ENCODE results near the gene CROCC2. TPM values are rescaled to one million over a fixed set of nuclear protein-coding genes. Genes with fewer than 3 reads are reported as not detected.

CROCC2 gene
- polyA plus RNA-seq, 1 experiment = not detected

GRCh38 chr2:240920783-240921231 lies 14.7 kb downstream of the CROCC2 start:
- H3K36me3 ChIP-seq (ENCODE audit: control insufficient read depth, insufficient read depth, low read length) = no peaks in the 10 kb centered on the region
- no peak for DNase-seq (ENCODE audit: low read depth)
- POLR2A ChIA-PET = interaction anchor here (0.6 kb wide), 1 partner anchor 228 kb away, joined by 3 read pairs; no protein-coding TSS in a partner anchor
- TF ChIP-seq CTCF (IDR thresholded peaks at IDR 0.05; ENCODE audit: insufficient read depth, low read depth, low read length) = no peak
- H3K27me3 ChIP-seq (ENCODE audit: control insufficient read depth, insufficient read depth, low read length) = no peaks in the 10 kb centered on the region
- CTCF ChIA-PET = no interaction called here
- no peak overlapping the region for H3K4me3 ChIP-seq (ENCODE audit: low read depth, low read length)

GRCh38 chr2:240921311-240921994 lies 15.3 kb downstream of the CROCC2 start:
- Histone ChIP-seq H3K4me3 (ENCODE audit: low read depth, low read length) (no peak overlapping the region), H3K36me3 (ENCODE audit: control insufficient read depth, insufficient read depth, low read length) (no peaks in the 10 kb centered on the region), H3K27me3 (ENCODE audit: control insufficient read depth, insufficient read depth, low read length) (no peaks in the 10 kb centered on the region)
- POLR2A ChIA-PET = interaction anchor here (0.6 kb wide), 1 partner anchor 227 kb away, joined by 3 read pairs; no protein-coding TSS in a partner anchor
- no peak for TF ChIP-seq CTCF (IDR thresholded peaks at IDR 0.05; ENCODE audit: insufficient read depth, low read depth, low read length)
- CTCF ChIA-PET = no interaction called here
- DNase-seq (ENCODE audit: low read depth) = peak; percentile 78

GRCh38 chr2:240921995-240922244 lies 15.8 kb downstream of the CROCC2 start:
- Histone ChIP-seq H3K4me3 (ENCODE audit: low read depth, low read length) (no peak overlapping the region), H3K36me3 (ENCODE audit: control insufficient read depth, insufficient read depth, low read length) (no peaks in the 10 kb centered on the region), H3K27me3 (ENCODE audit: control insufficient read depth, insufficient read depth, low read length) (no peaks in the 10 kb centered on the region)
- no peak for DNase-seq (ENCODE audit: low read depth)
- no peak for TF ChIP-seq CTCF (IDR thresholded peaks at IDR 0.05; ENCODE audit: insufficient read depth, low read depth, low read length)
- ChIA-PET CTCF (no interaction called here), POLR2A (no interaction called here)

GRCh38 chr2:240922245-240922981 lies 16.3 kb downstream of the CROCC2 start:
- POLR2A ChIA-PET = no interaction called here
- H3K27me3 ChIP-seq (ENCODE audit: control insufficient read depth, insufficient read depth, low read length) = no peaks in the 10 kb centered on the region
- TF ChIP-seq CTCF (IDR thresholded peaks at IDR 0.05; ENCODE audit: insufficient read depth, low read depth, low read length) = no peak
- H3K4me3 ChIP-seq (ENCODE audit: low read depth, low read length) = no peak overlapping the region
- CTCF ChIA-PET = no interaction called here
- DNase-seq (ENCODE audit: low read depth) = no peak
- no peaks in the 10 kb centered on the region for H3K36me3 ChIP-seq (ENCODE audit: control insufficient read depth, insufficient read depth, low read length)

- H3K27me3 ChIP-seq (ENCODE audit: control insufficient read depth, insufficient read depth, low read length) = no peaks in the 10 kb centered on the region
- ChIA-PET CTCF (no interaction called here), POLR2A (no interaction called here)
- H3K36me3 ChIP-seq (ENCODE audit: control insufficient read depth, insufficient read depth, low read length) = no peaks in the 10 kb centered on the region
- DNase-seq (ENCODE audit: low read depth) = no peak
- H3K4me3 ChIP-seq (ENCODE audit: low read depth, low read length) = no peak overlapping the region
- no peak for TF ChIP-seq CTCF (IDR thresholded peaks at IDR 0.05; ENCODE audit: insufficient read depth, low read depth, low read length)
Measured at GRCh38 chr2:240922982-240923537, 16.9 kb downstream of the CROCC2 start.
